Measurements from ENCODE around the gene IDH1.
"Not testable (repeated sequence)": the region's sequence is repeated elsewhere in the genome, so short reads cannot be mapped to it uniquely, and the experiment has no call there.

IDH1 gene

DNA sequence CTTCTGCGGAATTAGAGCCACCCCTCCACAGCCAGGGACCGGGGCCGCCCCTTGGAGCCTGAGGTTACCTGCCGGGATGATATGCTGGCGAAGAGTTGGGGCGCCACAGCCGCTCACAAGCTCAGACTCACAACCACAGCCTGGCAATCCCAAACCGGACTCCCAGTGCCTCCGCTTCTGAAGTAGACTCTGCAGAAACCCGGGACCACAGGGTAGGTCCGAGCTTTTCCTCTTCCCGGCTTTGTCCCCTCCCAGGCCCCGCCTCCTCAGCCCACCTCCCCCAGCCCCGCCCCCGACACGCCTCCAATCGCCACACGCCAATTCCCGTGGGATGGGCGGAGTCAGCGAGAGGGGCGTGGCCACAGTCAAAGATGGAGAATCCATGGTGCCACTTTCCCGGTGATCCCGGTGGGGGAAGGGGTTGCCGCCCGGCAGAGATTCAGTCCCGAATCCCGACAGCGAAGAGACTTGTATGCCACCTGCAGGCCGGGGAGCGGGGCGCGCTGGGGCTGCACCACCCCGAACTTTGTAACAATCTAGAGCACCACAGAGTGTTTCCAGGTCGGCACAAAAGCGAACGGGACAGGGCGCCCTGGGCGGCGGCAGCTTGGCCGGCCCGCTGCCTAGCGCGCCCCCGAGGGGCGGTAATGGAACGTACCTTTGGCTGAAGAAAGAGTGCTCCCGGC lies at the start of gene IDH1:
Gene IDH1 (minus strand): TSS at position 201 of the 686 bp plus-strand sequence. CDS start 3,520 bp downstream, outside the sequence.
- DNase-seq (ENCODE audit: insufficient read length, low spot score) (peak; percentile 92), FAIRE-seq (peak; percentile 94)

DNA sequence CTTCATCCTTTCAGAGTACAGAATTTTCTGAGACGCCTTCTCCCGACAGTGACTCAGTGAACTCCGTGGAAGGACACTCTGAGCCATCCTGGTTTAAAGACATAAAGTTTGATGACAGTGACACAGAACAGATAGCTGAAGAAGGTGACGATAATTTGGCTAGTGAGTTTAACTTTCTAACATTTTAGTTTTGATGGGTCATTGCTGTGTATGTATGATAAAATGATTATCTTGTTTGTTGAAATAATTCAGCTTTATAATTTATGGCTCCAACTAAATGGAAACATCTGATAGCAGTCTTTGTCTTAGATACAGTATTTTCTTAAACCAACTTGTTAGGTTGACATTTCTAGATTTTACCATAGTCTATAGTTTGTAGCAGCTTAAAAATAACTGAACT lies 49.3 kb upstream of the IDH1 start:
- FAIRE-seq (no peak), DNase-seq (ENCODE audit: insufficient read length, low spot score) (no peak)

- DNase-seq (ENCODE audit: insufficient read length, low spot score) (no peak), FAIRE-seq (no peak)
Measured at GRCh38 chr2:208300847-208301618, 46.2 kb upstream of the IDH1 start.

DNA sequence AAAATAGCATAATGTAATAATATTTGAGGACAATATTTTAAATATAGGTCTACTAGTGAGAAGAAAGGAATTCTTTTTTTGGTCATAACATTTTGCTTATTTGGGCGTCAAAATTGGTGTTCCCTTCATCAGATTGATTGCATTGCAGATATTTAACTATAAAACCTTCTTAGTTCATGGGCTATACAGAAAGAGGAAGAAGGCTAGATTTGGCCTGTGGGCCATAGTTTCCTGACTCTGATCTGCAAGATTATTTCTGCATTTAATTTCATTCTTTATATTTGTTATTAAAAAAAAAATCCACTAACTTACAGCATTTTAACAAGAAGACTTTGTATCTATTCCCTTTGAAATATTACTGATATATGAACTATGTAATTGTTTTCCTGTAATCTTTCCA lies 43.1 kb upstream of the IDH1 start:
- FAIRE-seq (no peak), DNase-seq (ENCODE audit: insufficient read length, low spot score) (no peak)

- DNase-seq (ENCODE audit: insufficient read length, low spot score) (no peak), FAIRE-seq (no peak)
Measured at GRCh38 chr2:208296610-208297009, 41.7 kb upstream of the IDH1 start.

DNA sequence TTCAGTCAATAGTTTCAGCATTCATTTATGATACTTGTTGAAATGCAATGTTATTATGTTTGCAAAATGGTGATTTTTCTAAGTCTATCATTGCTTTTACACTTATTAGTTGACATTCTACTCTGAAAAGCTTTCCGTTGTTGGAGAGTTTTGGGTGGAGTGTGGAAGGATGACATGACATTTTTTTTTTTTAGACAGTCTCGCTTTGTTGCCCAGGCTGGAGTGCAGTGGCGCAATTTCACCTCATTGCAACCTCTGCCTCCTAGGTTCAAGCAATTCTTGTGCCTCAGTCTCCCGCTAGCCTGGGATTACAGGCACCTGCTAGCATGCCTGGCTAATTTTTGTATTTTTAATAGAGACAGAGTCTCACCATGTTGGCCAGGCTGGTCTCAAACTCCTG lies 41.0 kb upstream of the IDH1 start:
- no peak for DNase-seq (ENCODE audit: insufficient read length, low spot score)

GRCh38 chr2:208294482-208295024 lies 39.7 kb upstream of the IDH1 start:
- DNase-seq (ENCODE audit: insufficient read length, low spot score) = no peak
- no peak for FAIRE-seq

More for the DNA sequence above, 41.0 kb upstream of the IDH1 start:
- no peak for FAIRE-seq

- no peak for FAIRE-seq
- no peak for DNase-seq (ENCODE audit: insufficient read length, low spot score)
Measured at GRCh38 chr2:208285853-208286252, 31.0 kb upstream of the IDH1 start.

DNA sequence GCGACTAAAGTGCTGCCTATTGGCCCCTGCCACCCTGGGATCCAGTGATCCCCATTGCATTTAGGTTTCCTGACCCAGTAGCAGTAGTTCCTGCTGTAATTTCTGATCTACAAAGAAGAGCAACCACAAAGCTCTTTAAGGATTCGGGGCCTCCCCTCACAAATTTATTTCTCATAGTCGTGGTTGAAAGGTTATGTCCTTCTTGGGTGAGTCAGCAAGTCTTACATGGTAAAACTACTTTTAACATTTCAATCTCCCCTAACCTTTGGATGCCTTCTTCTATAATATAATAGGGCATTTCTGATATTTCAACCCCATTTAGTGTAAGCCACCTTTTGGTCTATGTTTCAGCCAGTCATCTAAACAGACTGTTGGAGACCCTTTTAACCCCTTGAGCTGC lies 26.1 kb upstream of the IDH1 start:
- no peak for FAIRE-seq
- DNase-seq (ENCODE audit: insufficient read length, low spot score) = no peak

- FAIRE-seq = no peak
- DNase-seq (ENCODE audit: insufficient read length, low spot score) = no peak
Measured at GRCh38 chr2:208280234-208280633, 25.4 kb upstream of the IDH1 start.

- DNase-seq (ENCODE audit: insufficient read length, low spot score) (no peak), FAIRE-seq (no peak)
Measured at GRCh38 chr2:208279236-208279635, 24.4 kb upstream of the IDH1 start.

DNA sequence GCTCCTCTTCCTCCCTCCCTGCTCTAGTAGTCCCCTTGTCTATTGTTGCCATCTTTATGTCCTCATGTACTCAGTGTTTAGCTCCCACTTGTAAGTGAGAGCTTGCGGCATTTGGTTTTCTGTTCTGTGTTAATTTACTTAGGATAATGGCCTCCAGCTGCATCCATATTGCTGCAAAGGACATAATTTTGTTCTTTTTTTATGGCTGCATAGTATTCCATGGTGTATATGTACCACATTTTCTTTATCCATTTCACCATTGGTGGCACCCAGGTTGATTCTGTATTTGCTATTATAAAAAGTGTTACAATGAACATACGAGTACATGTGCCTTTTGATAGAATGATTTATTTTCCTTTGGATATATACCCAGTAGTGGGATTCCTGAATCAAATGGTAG lies 23.7 kb upstream of the IDH1 start:
- FAIRE-seq = no peak

GRCh38 chr2:208274748-208275147 lies 19.9 kb upstream of the IDH1 start:
- FAIRE-seq = no peak
- no peak for DNase-seq (ENCODE audit: insufficient read length, low spot score)

More for the DNA sequence above, 23.7 kb upstream of the IDH1 start:
- no peak for DNase-seq (ENCODE audit: insufficient read length, low spot score)

DNA sequence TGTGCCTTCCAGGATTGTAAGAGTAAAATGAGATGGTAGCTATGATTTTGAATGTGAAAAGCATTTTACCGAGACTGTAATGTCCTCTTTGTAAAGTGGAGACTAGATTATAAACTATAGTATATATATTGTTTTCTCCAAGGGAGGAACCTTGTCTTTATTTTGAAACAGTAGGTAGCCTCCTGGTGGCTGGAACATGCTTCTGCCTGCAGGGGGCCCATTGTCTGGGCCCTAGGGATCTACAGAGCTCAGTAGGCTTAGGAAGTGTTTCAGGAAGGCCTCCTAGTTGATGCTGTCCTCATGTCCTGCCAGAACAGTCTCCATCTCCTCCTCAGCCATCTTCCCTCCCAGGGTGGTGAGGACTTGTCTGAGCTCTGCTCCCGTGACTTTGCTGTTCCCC lies 14.2 kb upstream of the IDH1 start:
- FAIRE-seq = no peak
- DNase-seq (ENCODE audit: insufficient read length, low spot score) = no peak

- DNase-seq (ENCODE audit: insufficient read length, low spot score) (no peak), FAIRE-seq (no peak)
Measured at GRCh38 chr2:208268156-208268952, 13.5 kb upstream of the IDH1 start.

DNA sequence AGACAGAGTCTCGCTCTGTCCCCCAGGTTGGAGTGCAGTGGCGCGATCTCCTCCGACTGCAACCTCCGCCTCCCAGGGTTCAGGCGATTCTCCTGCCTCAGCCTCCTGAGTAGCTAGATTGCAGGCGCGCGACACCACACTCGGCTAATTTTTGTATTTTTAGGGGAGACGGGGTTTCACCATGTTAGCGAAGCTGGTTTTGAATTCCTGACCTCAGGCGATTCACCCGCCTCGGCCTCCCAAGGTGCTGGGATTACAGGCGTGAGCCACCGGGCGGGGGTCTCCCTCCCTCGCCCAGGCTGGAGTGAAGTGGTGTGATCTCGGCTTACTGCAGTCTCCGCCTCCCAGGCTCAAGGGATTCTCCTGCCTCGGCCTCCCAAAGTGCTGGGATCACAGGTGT lies 12.7 kb upstream of the IDH1 start:
- FAIRE-seq; DNase-seq (ENCODE audit: insufficient read length, low spot score): not testable (repeated sequence)

DNA sequence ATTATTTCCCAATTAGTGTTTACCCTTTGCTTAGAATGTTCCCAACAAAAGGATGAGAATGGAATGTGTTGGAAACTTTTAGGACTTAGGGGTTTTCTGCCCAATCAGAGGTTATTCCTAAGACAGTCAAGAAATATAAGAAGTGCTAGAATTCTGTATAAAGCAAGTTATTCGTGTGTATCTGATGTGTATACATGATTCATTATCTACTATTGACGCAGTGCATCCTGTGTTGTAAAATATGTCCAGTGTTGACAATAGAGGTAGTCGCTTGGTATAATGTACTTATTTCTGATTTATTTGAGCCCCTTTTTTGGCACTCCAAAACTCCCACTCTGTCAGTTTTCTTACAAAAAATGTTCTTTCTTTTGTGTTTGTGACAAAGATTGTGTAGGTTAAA lies 12.1 kb upstream of the IDH1 start:
- FAIRE-seq (no peak), DNase-seq (ENCODE audit: insufficient read length, low spot score) (no peak)

DNA sequence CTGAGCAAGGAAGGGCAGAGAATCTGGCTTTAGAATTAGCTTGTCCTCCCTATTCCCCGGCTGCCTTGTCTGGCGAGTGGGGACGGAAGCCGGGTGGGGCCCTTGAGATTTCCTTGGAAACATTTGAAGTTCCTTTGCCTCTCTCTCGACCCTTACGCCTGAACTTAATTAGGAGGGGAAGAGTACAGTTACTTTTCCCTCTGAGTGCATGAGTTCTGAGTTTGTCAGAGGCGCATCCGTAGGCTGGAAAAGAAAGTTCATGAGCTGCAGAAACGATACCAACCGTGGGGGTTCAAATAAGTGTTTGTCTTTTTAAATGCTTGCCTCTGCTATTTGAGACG lies 11.7 kb upstream of the IDH1 start:
- DNase-seq (ENCODE audit: insufficient read length, low spot score) (no peak), FAIRE-seq (no peak)

DNA sequence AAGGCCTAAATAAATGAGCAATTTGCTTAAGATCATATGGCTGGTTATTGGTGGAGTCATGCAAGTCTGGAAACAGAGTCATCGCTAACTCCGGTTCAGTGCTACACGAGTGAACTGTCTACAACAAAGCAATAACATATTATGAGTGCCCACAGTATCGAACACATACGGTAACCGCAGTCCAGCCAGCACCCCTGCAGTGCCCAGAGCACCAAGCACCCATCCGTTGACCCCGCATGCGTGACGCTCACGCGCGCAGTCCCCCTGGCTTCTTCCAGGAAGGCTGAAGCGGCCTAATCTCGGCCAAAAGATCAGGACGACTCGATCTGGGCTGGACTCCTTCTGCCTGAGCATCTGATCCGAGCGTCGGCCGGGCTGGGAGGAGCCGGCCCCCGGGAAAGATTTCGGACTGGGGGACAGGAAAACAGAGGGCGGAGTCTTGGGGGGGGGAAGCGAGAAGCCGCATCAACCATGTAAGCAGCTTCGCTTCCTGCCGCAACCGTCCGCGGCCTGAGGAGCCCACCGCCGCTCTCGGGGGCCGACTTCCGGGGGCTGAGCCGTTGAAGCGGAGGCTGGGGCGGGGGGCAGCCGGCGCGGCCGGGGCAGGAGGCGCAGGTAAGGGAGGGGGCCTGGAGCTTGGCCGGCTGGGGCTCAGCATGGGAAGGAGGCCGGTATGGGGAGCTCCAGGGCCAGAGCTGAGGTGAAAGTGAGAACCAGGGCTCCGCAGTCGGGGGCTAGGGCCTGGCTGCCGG lies 11.1 kb upstream of the IDH1 start, which contains the start of gene PIKFYVE:
Gene PIKFYVE (plus strand): TSS at position 455 of the 752 bp plus-strand sequence. CDS start 5,265 bp downstream, outside the sequence.
- DNase-seq (ENCODE audit: insufficient read length, low spot score) (peak; percentile 93), FAIRE-seq (peak; percentile 86)

DNA sequence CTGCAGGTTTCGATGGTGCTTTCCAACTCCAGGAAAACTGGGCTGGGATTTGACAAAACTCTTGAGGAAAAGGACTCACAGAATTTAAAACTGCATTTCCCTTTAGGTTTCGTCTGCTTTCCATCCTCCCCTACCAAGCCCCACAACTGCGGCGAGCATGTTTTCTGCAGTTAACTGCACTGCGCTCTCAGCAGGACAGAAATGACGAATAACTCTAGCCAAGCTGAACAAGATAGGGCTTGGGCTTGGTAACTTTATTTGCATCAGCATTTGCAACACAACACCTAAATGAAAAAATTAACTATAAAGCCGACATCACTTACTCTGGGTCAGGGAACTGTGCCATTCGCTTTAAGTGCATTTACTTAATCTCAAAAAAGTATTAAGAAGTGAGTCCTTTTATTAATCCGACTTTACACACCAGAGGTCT lies 10.5 kb upstream of the IDH1 start:
- no peak for FAIRE-seq
- DNase-seq (ENCODE audit: insufficient read length, low spot score) = no peak
